HG03097 (cell line): ENCODE data around the gene FBXO2.
"Not testable (repeated sequence)": the region's sequence is repeated elsewhere in the genome, so short reads cannot be mapped to it uniquely, and the experiment has no call there.

Source experiments
- ATAC-seq: cut with Tn5 transposase; IDR thresholded peaks from one replicate; pipeline ENCODE4 v1.9.1; 2021; ENCODE audit not compliant: unreplicated experiment, low FRiP score

Gene FBXO2

DNA sequence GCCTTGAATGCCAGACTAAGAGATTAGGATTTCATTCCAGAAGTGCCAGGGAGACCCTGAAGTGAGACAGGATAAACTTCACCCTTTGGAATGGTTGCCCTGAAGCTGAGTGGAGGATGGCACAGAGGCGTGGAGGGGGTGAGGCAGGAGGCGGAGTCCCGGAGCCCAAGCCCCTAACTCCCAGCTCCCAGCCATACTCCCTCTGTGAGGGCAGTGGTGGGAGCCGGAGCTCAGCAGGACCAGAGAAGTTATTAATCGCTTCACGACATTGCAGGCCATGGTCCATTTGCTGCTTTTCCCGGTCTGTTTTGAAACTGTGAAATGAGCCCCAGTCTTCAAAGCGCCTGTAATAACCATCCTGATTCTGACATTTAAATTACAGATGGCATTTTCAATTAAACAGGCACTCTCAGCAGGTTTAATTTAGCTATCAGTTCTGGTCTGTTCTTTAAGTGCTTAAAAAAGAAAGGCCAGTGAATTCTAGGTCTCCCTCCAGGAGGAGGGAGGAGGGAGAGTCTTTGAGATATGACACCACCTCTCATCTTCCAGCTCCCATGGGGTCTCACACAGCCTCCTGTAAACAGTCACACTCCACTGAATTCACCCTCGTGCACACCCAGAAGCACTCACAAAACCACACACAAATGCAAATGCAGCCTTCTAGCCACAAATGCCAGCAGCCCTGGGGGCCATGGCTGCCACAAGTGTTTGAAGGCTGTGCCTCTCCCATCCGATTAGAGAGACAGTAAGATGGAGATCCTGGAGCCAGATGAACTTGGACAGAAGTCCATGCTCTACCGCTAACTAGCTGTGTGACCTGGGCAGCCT is 19.6 kb downstream of the FBXO2 start:
- ATAC-seq: no peak

GRCh38 chr1:11629184-11630016 is 24.8 kb downstream of the FBXO2 start:
- no peak for ATAC-seq

- no peak for ATAC-seq
These were observed 25.5 kb downstream of the FBXO2 start for GRCh38 chr1:11628767-11629166.

DNA sequence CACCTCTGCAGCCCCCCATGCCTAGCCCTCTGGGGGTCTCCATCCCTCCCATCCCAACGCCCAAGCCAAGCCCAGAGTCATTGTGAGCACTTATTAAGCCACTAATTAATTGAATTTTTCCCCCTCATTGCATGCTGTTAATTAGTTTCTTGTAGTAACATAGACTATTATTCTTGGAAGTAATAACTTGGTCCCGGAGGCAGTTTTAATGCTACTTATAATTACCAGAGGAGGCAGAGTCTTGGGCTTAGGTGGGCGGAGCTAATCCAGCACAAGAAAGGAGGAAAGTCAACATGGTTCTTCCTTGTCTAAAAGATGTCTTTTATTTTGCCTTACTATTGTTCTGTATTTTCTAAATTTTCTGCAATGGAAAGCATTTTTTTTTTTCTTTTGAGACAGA is 27.7 kb downstream of the FBXO2 start:
- ATAC-seq: no peak

GRCh38 chr1:11623702-11624101 is 30.5 kb downstream of the FBXO2 start:
- ATAC-seq: no peak

GRCh38 chr1:11622398-11622797 is 31.8 kb downstream of the FBXO2 start:
- no peak for ATAC-seq

DNA sequence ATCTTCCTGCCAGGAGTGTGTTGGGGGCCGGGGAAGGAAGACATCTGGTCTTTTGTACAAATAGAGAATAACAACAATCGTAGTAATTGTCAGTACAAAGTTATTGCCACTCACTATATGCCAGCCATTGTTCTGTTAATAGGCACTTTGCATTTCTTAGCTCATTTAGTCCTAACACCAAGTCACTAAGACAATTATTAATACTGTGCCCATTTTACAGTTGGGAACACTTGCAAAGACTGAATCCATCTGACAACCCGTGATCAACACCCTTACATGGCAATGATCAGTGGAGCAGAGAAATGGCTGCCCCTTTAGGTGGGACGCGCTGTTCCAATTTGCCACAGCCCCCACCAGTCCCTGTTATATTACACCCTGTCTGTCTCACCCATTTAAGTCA is 33.3 kb downstream of the FBXO2 start:
- ATAC-seq: no peak

DNA sequence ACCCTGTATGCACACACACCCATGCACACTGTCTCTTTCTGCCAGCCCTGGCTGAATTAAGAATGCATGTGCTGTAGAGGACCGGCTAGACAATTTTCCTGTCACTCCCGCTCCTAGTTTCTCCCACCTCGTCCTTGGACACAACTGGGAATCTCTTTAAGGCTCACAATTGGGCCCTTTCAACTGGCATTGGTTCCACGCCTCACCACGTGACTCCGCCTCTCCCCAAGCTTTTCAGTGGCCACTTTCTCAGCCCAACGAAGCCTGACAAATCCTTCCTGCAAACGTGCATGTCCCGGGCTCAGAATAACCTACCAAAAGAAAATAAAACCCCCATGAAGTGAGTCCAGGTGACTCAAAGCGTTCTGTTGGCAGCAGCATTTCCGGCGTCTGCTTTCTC is 33.8 kb downstream of the FBXO2 start:
- no peak for ATAC-seq

GRCh38 chr1:11617741-11618140 is 36.5 kb downstream of the FBXO2 start:
- ATAC-seq: no peak

- ATAC-seq: no peak
These were observed 36.9 kb downstream of the FBXO2 start for GRCh38 chr1:11617314-11617713.

DNA sequence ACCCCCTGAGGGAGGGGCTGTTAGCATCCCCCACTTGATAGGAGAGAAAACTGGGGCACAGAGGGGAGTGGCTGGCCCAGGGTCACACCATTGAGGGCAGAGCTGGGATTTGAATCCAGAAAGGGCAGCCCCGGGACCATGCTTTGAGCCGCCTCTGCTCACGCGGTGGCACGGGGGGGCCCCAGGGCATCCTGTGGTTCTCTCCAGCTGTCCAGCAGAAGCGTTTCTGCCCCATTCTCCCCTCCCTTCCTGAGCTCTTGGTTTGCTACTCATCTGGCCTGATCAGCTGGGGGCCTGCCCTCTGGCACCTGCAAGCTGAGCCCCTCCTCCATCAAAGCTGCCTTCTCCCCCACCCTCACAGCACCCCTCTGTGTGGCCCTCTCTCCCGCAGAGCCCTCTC is 37.5 kb downstream of the FBXO2 start:
- ATAC-seq: no peak

GRCh38 chr1:11615090-11615489 is 39.1 kb downstream of the FBXO2 start:
- no peak for ATAC-seq

- no peak for ATAC-seq
These were observed 40.9 kb downstream of the FBXO2 start for GRCh38 chr1:11613347-11613746.

DNA sequence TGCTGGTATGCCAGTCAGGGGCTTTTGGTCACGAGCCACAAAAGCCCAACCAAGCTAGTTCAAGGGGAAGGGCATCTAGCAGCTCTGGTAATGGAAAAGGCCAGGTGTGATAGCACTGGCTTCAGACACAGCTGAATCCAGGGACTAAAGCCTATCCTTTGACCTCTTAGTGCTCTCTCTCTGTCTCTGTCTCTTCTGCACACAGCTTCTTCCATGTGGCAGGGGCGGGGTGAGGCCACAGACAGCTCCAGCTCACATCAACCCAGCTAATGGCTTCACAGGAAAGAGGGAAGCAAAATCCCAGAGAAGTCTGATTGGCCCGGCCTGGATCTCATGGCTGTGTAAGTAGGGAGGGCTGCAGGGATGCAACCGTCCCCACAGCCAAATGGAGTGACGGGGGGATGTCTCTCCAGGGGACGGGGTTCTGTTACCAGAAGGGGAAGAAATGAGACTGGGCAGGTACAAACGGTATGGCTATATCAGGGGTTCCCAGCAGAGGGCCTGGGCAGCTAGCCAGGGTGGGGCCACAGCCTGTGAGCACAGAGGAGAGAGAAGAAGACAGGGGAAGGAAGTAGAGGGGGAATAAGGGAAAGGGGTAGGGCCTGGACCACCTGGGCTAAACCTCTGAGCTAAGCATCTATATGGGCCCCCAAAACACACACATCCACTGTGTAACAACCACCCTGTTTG is 42.4 kb downstream of the FBXO2 start:
- no peak for ATAC-seq

- no peak for ATAC-seq
These were observed 43.5 kb downstream of the FBXO2 start for GRCh38 chr1:11610629-11611180.

- ATAC-seq: not testable (repeated sequence)
These were observed 44.9 kb downstream of the FBXO2 start for GRCh38 chr1:11609378-11609777.

- ATAC-seq: not testable (repeated sequence)
These were observed 45.6 kb downstream of the FBXO2 start for GRCh38 chr1:11608596-11609130.

DNA sequence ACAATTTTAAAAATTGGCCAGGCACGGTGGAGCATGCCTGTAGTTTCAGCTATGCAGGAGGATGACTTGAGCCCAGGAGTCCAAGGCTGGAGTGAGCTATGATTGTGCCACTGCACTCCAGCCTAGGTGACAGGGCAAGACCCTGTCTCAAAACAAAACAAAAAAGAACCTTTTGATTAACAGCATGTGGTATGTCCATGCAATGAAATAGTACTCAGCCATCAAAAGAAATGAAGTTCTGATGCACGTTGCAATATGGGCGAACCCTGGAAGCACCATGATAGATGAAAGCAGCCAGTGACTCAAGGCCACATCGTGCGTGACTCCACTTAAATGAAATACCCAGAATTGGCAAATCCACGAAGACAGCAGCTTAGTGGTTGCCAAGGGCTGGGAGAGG is 47.5 kb downstream of the FBXO2 start:
- ATAC-seq: no peak

- no peak for ATAC-seq
These were observed 51.2 kb downstream of the FBXO2 start for GRCh38 chr1:11602981-11603380.

- ATAC-seq: no peak
These were observed 51.8 kb downstream of the FBXO2 start for GRCh38 chr1:11602424-11602823.

DNA sequence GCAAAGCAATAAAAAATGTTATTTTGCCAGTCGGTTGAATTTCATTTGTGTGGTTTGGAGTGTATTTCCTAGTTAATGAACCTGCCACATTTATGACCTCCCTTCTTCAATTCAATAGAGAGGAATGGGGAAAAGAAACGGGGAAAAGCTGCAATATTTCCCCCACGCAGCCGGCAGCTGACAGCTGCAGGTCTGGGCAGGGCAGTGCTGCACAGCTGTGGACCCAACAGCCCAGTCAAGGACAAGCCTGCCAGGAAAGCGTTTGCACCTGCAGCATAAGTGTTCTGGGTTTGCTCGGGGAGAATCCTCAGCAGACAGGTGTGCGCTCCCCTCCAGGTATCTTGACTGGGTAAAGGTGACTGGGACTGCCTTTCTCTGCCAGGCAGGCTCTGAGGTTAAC is 53.4 kb downstream of the FBXO2 start:
- no peak for ATAC-seq
